ENCODE measurements around the gene ACTG1.

Gene ACTG1

GRCh38 chr17:81499601-81499970 is 13.0 kb downstream of the ACTG1 start:
- DNase-seq (ENCODE audit: low read depth in 4 of 4, low spot score in 1 of 4) = no peak

- DNase-seq (ENCODE audit: low read depth in 4 of 4, low spot score in 1 of 4) = no peak
Measured at GRCh38 chr17:81498953-81499600, 13.5 kb downstream of the ACTG1 start.

GRCh38 chr17:81494626-81495377 is 17.8 kb downstream of the ACTG1 start:
- no peak for DNase-seq (ENCODE audit: low read depth in 4 of 4, low spot score in 1 of 4)

- DNase-seq (ENCODE audit: low read depth in 4 of 4, low spot score in 1 of 4) = no peak
Measured at GRCh38 chr17:81493198-81494038, 19.2 kb downstream of the ACTG1 start.

- DNase-seq (ENCODE audit: low read depth in 4 of 4, low spot score in 1 of 4) = no peak
Measured at GRCh38 chr17:81492706-81493105, 19.9 kb downstream of the ACTG1 start.

- no peak for DNase-seq (ENCODE audit: low read depth in 4 of 4, low spot score in 1 of 4)
Measured at GRCh38 chr17:81492202-81492601, 20.4 kb downstream of the ACTG1 start.

GRCh38 chr17:81491761-81492160 is 20.8 kb downstream of the ACTG1 start:
- no peak for DNase-seq (ENCODE audit: low read depth in 4 of 4, low spot score in 1 of 4)

- DNase-seq (ENCODE audit: low read depth in 4 of 4, low spot score in 1 of 4) = no peak
Measured at GRCh38 chr17:81491181-81491581, 21.4 kb downstream of the ACTG1 start.

- no peak for DNase-seq (ENCODE audit: low read depth in 4 of 4, low spot score in 1 of 4)
Measured at GRCh38 chr17:81489998-81490992, 22.3 kb downstream of the ACTG1 start.

GRCh38 chr17:81489012-81489997 is 23.3 kb downstream of the ACTG1 start:
- DNase-seq (ENCODE audit: low read depth in 4 of 4, low spot score in 1 of 4) = no peak

- no peak for DNase-seq (ENCODE audit: low read depth in 4 of 4, low spot score in 1 of 4)
Measured at GRCh38 chr17:81488276-81488860, 24.2 kb downstream of the ACTG1 start.

GRCh38 chr17:81487487-81488275 is 24.9 kb downstream of the ACTG1 start:
- DNase-seq (ENCODE audit: low read depth in 4 of 4, low spot score in 1 of 4) = peak; percentile 59 to 75 (median 73)

GRCh38 chr17:81487089-81487486 is 25.5 kb downstream of the ACTG1 start:
- no peak for DNase-seq (ENCODE audit: low read depth in 4 of 4, low spot score in 1 of 4)

- no peak for DNase-seq (ENCODE audit: low read depth in 4 of 4, low spot score in 1 of 4)
Measured at GRCh38 chr17:81486199-81486810, 26.3 kb downstream of the ACTG1 start.

GRCh38 chr17:81484195-81484979 is 28.2 kb downstream of the ACTG1 start:
- DNase-seq (ENCODE audit: low read depth in 4 of 4, low spot score in 1 of 4) = peak; percentile 74 to 84 (median 76)

GRCh38 chr17:81483862-81484194 is 28.8 kb downstream of the ACTG1 start:
- no peak for DNase-seq (ENCODE audit: low read depth in 4 of 4, low spot score in 1 of 4)

All from stimulated activated CD4-positive, alpha-beta T cell treated with anti-CD3 and anti-CD28 coated beads, Interleukin-1b, Interleukin-23, amount 100 ng/mL, for 24 hours (primary cell).